ENCODE data around the gene FKBP5. TPM values are rescaled to one million over a fixed set of nuclear protein-coding genes. Genes with fewer than 3 reads are reported as not detected.

FKBP5 gene
- total and polyA plus RNA-seq, 2 donors (not counting 1 experiment from before 2014, with no cell fraction given) = 10.9 to 16.3 TPM

DNA sequence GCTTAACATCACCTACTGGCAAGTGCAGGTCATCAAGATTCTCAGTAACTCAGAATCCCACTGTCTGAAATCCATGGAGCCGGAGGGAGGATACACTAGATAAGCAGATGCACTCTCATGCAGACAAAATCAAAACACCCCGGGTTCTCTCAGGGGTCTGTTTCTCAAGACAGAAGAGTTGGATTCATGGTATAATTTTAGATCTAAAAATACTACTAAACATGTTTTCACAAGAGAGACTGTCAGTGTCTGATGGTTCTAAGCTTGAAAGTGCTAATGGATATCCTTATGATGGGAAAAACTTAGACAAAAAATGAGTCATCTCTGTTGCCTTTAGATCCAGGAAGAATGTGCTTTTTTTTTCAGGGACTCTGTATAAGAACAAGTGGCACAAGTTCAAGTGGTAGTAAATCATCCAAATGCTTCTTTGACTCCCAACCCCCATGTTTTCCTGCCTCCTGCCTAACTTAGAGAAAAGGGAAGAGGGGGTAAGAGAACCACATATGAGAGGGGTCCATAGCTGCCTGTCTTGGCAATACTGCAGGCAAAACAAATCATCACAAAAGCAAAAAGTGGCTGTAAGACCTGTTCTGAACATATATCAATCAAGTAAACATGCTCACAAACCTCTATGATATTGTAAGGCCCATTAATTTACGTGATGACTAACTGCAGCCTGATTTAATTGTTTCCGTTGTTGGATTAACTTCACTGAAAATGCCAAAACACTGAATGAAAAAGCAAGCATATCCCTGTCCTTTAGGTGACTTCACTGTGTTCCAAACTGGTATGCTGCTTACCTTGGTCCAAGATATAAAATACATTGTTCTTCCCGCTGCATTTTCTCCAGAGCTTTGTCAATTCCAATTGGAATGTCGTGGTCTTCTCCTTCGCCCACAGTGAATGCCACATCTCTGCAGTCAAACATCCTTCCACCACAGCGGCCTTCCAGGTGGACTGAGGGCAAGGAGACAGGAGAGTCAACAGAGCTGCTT, 92.0 kb downstream of the FKBP5 start:
- Histone ChIP-seq H3K36me3 (ENCODE audit: control insufficient read depth, insufficient read depth, low read length) (no peaks in the 10 kb centered on the region), H3K4me1 (ENCODE audit: control insufficient read depth, extremely low read depth, insufficient read depth, low read length) (peaks cover 6% of the 10 kb centered on the region), H4K20me1 (ENCODE audit: control insufficient read depth, extremely low read depth, insufficient read depth, low read length) (no peaks in the 10 kb centered on the region), H3K9ac (ENCODE audit: insufficient read depth, low read length) (no peak overlapping the region), H3K27me3 (ENCODE audit: control insufficient read depth, insufficient read depth, low read length) (no peaks in the 10 kb centered on the region), H3K79me2 (ENCODE audit: control insufficient read depth, insufficient read depth, low read length) (no peaks in the 10 kb centered on the region), H3K9me3 (ENCODE audit: control insufficient read depth, insufficient read depth, low read depth, low read length) (no peaks in the 10 kb centered on the region), H3K4me3 (replicated peaks in 1 of 4; ENCODE audit: control extremely low read depth in 1 of 4, insufficient read depth in 1 of 4, low read depth in 3 of 4, low read length in 4 of 4) (no peak overlapping the region), H3K4me2 (ENCODE audit: extremely low read depth, insufficient read depth, low read length) (no peak overlapping the region), H2AFZ (ENCODE audit: low read length) (no peak overlapping the region), H3K27ac (ENCODE audit: insufficient read depth, low read length) (peak overlapping the region; percentile 7)
- DNase-seq (ENCODE audit: low read depth in 2 of 2) = peak; percentile 95
- TF ChIP-seq, protein P1, sequence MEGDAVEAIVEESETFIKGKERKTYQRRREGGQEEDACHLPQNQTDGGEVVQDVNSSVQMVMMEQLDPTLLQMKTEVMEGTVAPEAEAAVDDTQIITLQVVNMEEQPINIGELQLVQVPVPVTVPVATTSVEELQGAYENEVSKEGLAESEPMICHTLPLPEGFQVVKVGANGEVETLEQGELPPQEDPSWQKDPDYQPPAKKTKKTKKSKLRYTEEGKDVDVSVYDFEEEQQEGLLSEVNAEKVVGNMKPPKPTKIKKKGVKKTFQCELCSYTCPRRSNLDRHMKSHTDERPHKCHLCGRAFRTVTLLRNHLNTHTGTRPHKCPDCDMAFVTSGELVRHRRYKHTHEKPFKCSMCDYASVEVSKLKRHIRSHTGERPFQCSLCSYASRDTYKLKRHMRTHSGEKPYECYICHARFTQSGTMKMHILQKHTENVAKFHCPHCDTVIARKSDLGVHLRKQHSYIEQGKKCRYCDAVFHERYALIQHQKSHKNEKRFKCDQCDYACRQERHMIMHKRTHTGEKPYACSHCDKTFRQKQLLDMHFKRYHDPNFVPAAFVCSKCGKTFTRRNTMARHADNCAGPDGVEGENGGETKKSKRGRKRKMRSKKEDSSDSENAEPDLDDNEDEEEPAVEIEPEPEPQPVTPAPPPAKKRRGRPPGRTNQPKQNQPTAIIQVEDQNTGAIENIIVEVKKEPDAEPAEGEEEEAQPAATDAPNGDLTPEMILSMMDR (conservative IDR thresholded peaks at IDR 0.05 in 1 of 2, IDR thresholded peaks at IDR 0.05 in 1 of 2; ENCODE audit: low read depth in 1 of 2, low read length in 2 of 2) = no peak
- TF ChIP-seq EZH2 (IDR thresholded peaks at IDR 0.05; ENCODE audit: low read length, missing control alignments) = no peak

DNA sequence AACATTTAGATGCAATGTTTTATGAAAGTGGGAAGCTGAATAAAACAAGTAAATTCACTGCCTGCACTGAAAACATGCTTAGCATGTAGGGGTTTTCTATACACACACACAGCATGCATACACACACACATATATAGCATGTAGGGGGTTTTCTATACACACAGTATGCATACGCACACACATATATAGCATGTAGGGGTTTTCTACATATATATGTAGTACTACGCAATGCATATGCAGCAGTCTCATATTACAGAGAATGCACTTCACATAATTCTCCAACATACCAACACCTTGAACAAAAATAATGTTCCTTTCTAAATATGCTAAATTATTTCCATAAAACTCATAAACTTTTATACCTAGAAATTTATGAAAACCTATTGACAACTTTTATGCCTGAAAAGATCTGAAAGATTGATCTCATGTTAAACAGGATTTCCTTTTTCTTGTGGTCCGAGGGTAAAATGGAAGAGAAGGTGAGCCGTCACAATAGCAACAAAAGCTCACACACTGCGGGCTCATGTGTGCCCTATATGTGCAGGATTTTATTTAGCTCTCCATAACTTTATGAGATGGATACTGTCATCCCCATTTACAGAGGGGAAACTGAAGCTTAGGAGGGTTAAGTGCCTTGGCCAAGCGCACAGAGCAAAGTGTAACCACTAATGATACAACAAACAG, 94.1 kb downstream of the FKBP5 start:
- no peaks in the 10 kb centered on the region for H4K20me1 ChIP-seq (ENCODE audit: control insufficient read depth, extremely low read depth, insufficient read depth, low read length)

More for the DNA sequence above, 94.1 kb downstream of the FKBP5 start:
- H3K4me1 ChIP-seq (ENCODE audit: control insufficient read depth, extremely low read depth, insufficient read depth, low read length) = peaks cover 4% of the 10 kb centered on the region
- H3K4me3 ChIP-seq (replicated peaks in 1 of 4; ENCODE audit: control extremely low read depth in 1 of 4, insufficient read depth in 1 of 4, low read depth in 3 of 4, low read length in 4 of 4) = no peak overlapping the region
- no peak for TF ChIP-seq EZH2 (IDR thresholded peaks at IDR 0.05; ENCODE audit: low read length, missing control alignments)
- TF ChIP-seq, protein P1 (conservative IDR thresholded peaks at IDR 0.05 in 1 of 2, IDR thresholded peaks at IDR 0.05 in 1 of 2; ENCODE audit: low read depth in 1 of 2, low read length in 2 of 2) = no peak
- H3K27me3 ChIP-seq (ENCODE audit: control insufficient read depth, insufficient read depth, low read length) = no peaks in the 10 kb centered on the region
- H3K27ac ChIP-seq (ENCODE audit: insufficient read depth, low read length) = no peak overlapping the region
- no peak overlapping the region for H3K4me2 ChIP-seq (ENCODE audit: extremely low read depth, insufficient read depth, low read length)
- H2AFZ ChIP-seq (ENCODE audit: low read length) = no peak overlapping the region
- H3K9me3 ChIP-seq (ENCODE audit: control insufficient read depth, insufficient read depth, low read depth, low read length) = no peaks in the 10 kb centered on the region
- DNase-seq (ENCODE audit: low read depth in 2 of 2) = no peak
- H3K9ac ChIP-seq (ENCODE audit: insufficient read depth, low read length) = no peak overlapping the region
- no peaks in the 10 kb centered on the region for H3K79me2 ChIP-seq (ENCODE audit: control insufficient read depth, insufficient read depth, low read length)
- H3K36me3 ChIP-seq (ENCODE audit: control insufficient read depth, insufficient read depth, low read length) = no peaks in the 10 kb centered on the region

Data from fibroblast of lung (primary cell).